HepG2 (cell line): ENCODE results near the gene UBE2M. TPM values are rescaled to one million over a fixed set of nuclear protein-coding genes. Genes with fewer than 3 reads are reported as not detected.

ENCODE experiments used
- BRD4 ChIP-seq: sonication (generic); formaldehyde crosslinking; IDR thresholded peaks from 2 replicates; pipeline ENCODE4 v1.4.0; 2020; ENCODE audit warnings: missing genetic modification reagents
- DPF2 ChIP-seq: sonication (generic); formaldehyde crosslinking; IDR thresholded peaks from 2 replicates; pipeline ENCODE4 v1.4.0; 2020; ENCODE audit warnings: mild to moderate bottlenecking, low read depth, missing genetic modification reagents, borderline replicate concordance
- HNRNPLL ChIP-seq: fragments of 200-400 bp; formaldehyde crosslinking; IDR thresholded peaks from 2 replicates; pipeline ENCODE4 v1.6.1; 2017; ENCODE audit warnings: mild to moderate bottlenecking, low read depth, low read length; ENCODE audit not compliant: poor library complexity, severe bottlenecking
- NFKB2 ChIP-seq: sonication (generic); formaldehyde crosslinking; IDR thresholded peaks from 2 replicates; pipeline ENCODE4 v1.4.0; 2020; ENCODE audit warnings: missing genetic modification reagents, borderline replicate concordance
- NR2F6 ChIP-seq, 2 experiments: IDR thresholded peaks; 2 replicates each; pipeline ENCODE4 v1.6.1; 2016; ENCODE audit warnings: antibody characterized with exemption in 1 of 2, mild to moderate bottlenecking in 1 of 2
- TAF15 ChIP-seq: fragments of 200-400 bp; formaldehyde crosslinking; IDR thresholded peaks from one replicate; pipeline ENCODE4 v1.6.1; 2018; ENCODE audit warnings: mild to moderate bottlenecking, low read depth, low read length; ENCODE audit not compliant: poor library complexity, severe bottlenecking
- TBX2 ChIP-seq: sonication (generic); formaldehyde crosslinking; IDR thresholded peaks from 2 replicates; pipeline ENCODE4 v1.5.0; 2020; ENCODE audit warnings: missing genetic modification reagents, mild to moderate bottlenecking, borderline replicate concordance
- TEAD2 ChIP-seq: sonication (generic); formaldehyde crosslinking; IDR thresholded peaks from 2 replicates; pipeline ENCODE4 v1.9.0; 2021; ENCODE audit warnings: missing genetic modification reagents
- TP53 ChIP-seq: sonication (generic); formaldehyde crosslinking; conservative IDR thresholded peaks from 2 replicates; pipeline ENCODE4 v1.4.0; 2020; ENCODE audit warnings: missing genetic modification reagents
- ZEB1 ChIP-seq: IDR thresholded peaks from 2 replicates; pipeline ENCODE4 v1.6.1; 2012; ENCODE audit warnings: mild to moderate bottlenecking, low read depth, inconsistent platforms; ENCODE audit not compliant: insufficient replicate concordance
- ZNF362 ChIP-seq: sonication (generic); formaldehyde crosslinking; IDR thresholded peaks from 2 replicates; pipeline ENCODE4 v1.4.0; 2020; ENCODE audit warnings: missing genetic modification reagents, mild to moderate bottlenecking, borderline replicate concordance
- ZNF646 ChIP-seq: sonication (generic); formaldehyde crosslinking; IDR thresholded peaks from 2 replicates; pipeline ENCODE4 v1.9.0; 2021; ENCODE audit warnings: mild to moderate bottlenecking, missing genetic modification reagents
- ZNF775 ChIP-seq: sonication (generic); formaldehyde crosslinking; IDR thresholded peaks from 2 replicates; pipeline ENCODE4 v1.4.0; 2020; ENCODE audit warnings: missing genetic modification reagents, mild to moderate bottlenecking, moderate library complexity, borderline replicate concordance
- ZNF776 ChIP-seq: sonication (generic); formaldehyde crosslinking; IDR thresholded peaks from 2 replicates; pipeline ENCODE4 v1.4.0; 2020; ENCODE audit warnings: mild to moderate bottlenecking, missing genetic modification reagents
- polyA plus RNA-seq, 8 experiments: library from polyadenylated mRNA; depleted of rRNA in 3 of 8; stranded (reverse) in 7 of 8; unstranded in 1 of 8; fragments of >200 nt; fragmentation: Illumina TruSeq in 4 of 8; extraction: Trizol in 4 of 8; gene quantifications; 2 replicates each; pipeline versions ENCODE4 v1.2.1 to v1.2.3, GENCODE V29; 2011 to 2016; ENCODE audit warnings: low read depth in 4 of 8, missing spikeins in 1 of 8, mixed read lengths in 1 of 8; ENCODE audit not compliant: insufficient read depth in 1 of 8
- total RNA-seq, 5 experiments: library from RNA; depleted of rRNA; stranded (reverse); fragments of >200 nt; fragmentation: Illumina TruSeq; extraction: Trizol; gene quantifications; 2 replicates each; pipeline ENCODE4 v1.2.3, GENCODE V29; 2016; ENCODE audit warnings: low read depth in 1 of 5
- TF ChIP-seq, protein P1 (sequence below): sonication (generic); formaldehyde crosslinking; IDR thresholded peaks from 2 replicates; pipeline ENCODE4 v1.5.0; 2020; ENCODE audit warnings: missing genetic modification reagents, mild to moderate bottlenecking, borderline replicate concordance
- TF ChIP-seq, protein P2 (sequence below): sonication (generic); formaldehyde crosslinking; IDR thresholded peaks from 2 replicates; pipeline ENCODE4 v1.4.0; 2020; ENCODE audit warnings: missing genetic modification reagents
- TF ChIP-seq, protein P3 (sequence below): sonication (generic); formaldehyde crosslinking; IDR thresholded peaks from 2 replicates; pipeline ENCODE4 v1.5.1; 2020; ENCODE audit warnings: mild to moderate bottlenecking, moderate library complexity, missing genetic modification reagents

UBE2M gene
- total and polyA plus RNA-seq, 2 of the 13 experiments (the other 11 are each of a cell fraction or from before 2014, with no cell fraction given): 36.2 to 50.3 TPM

- TF ChIP-seq ZNF362: peak; percentile 76; the same call in 1 of the 2 replicates
- TF ChIP-seq TEAD2 (CRISPR knock-in tag): no peak
- TF ChIP-seq, protein P1, sequence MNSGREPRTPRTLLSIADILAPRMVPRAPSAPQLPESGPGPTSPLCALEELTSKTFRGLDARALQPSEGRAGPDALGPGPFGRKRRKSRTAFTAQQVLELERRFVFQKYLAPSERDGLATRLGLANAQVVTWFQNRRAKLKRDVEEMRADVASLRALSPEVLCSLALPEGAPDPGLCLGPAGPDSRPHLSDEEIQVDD (CRISPR knock-in tag): peak; percentile 50; the same call in 1 of the 2 replicates
- TF ChIP-seq ZEB1: no peak
- peak; percentile 76 for TF ChIP-seq ZNF776 (CRISPR knock-in tag)
- TF ChIP-seq BRD4 (CRISPR knock-in tag): no peak; the same call in none of the 2 replicates
- no peak for TF ChIP-seq ZNF775
- 0 out of 2 replicates have a peak, but pooled peaks have one; percentile 11 for TF ChIP-seq ZNF646
- no peak for TF ChIP-seq DPF2
- peak; percentile 93 for TF ChIP-seq TBX2 (CRISPR knock-in tag)
- peak; percentile 95 for TF ChIP-seq HNRNPLL
- no peak; the same call in 1 of the 2 replicates for TF ChIP-seq NFKB2 (CRISPR knock-in tag)
- TF ChIP-seq NR2F6 (IDR thresholded peaks at IDR 0.05): no peak
- TF ChIP-seq NR2F6 (CRISPR knock-in tag; IDR thresholded peaks at IDR 0.05): peak; percentile 39; the same call in 1 of the 2 replicates
- TF ChIP-seq, protein P2, sequence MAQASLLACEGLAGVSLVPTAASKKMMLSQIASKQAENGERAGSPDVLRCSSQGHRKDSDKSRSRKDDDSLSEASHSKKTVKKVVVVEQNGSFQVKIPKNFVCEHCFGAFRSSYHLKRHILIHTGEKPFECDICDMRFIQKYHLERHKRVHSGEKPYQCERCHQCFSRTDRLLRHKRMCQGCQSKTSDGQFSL (CRISPR knock-in tag): no peak; the same call in 1 of the 2 replicates
- TF ChIP-seq TAF15: peak; percentile 91
- peak; percentile 43; the same call in 1 of the 2 replicates for TF ChIP-seq TP53 (CRISPR knock-in tag)
- TF ChIP-seq, protein P3, sequence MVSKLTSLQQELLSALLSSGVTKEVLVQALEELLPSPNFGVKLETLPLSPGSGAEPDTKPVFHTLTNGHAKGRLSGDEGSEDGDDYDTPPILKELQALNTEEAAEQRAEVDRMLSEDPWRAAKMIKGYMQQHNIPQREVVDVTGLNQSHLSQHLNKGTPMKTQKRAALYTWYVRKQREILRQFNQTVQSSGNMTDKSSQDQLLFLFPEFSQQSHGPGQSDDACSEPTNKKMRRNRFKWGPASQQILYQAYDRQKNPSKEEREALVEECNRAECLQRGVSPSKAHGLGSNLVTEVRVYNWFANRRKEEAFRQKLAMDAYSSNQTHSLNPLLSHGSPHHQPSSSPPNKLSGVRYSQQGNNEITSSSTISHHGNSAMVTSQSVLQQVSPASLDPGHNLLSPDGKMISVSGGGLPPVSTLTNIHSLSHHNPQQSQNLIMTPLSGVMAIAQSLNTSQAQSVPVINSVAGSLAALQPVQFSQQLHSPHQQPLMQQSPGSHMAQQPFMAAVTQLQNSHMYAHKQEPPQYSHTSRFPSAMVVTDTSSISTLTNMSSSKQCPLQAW (CRISPR knock-in tag): peak; percentile 98
Measured at GRCh38 chr19:58519355-58520256, 38.8 kb downstream of the UBE2M start, which contains the start of gene ZBTB45 (continued).
